Neural cell (in vitro differentiated cells): ENCODE data around the gene PTGDR2. TPM values are rescaled to one million over a fixed set of nuclear protein-coding genes. Genes with fewer than 3 reads are reported as not detected.

ENCODE experiments used
- H2AFZ ChIP-seq: fragments of 200-600, 300-800 bp; sonication (generic), shearing (Covaris generic); 2 replicates; pipeline ENCODE4 v1.6.0; 2014; ENCODE audit warnings: low read depth, mild to moderate bottlenecking, antibody characterized with exemption, low read length, moderate library complexity
- H3F3A ChIP-seq: fragments of 200-600 bp; shearing (Covaris generic); 2 replicates; pipeline ENCODE4 v1.6.1; 2016; ENCODE audit warnings: mild to moderate bottlenecking, moderate library complexity, mixed read lengths, antibody characterized with exemption, low read length; ENCODE audit not compliant: insufficient read depth, poor library complexity, severe bottlenecking
- H3K27ac ChIP-seq: fragments of 200-600, 300-800 bp; sonication (generic), shearing (Covaris generic); 2 replicates; pipeline ENCODE4 v1.5.1; 2014; ENCODE audit warnings: mild to moderate bottlenecking, low read length, moderate library complexity
- H3K27me3 ChIP-seq: fragments of 300-800, 200-600 bp; sonication (generic), shearing (Covaris generic); 2 replicates; pipeline ENCODE4 v1.6.0; 2014; ENCODE audit warnings: mild to moderate bottlenecking, low read depth, low read length, moderate library complexity; ENCODE audit not compliant: insufficient read depth
- H3K36me3 ChIP-seq: fragments of 300-800, 200-600 bp; sonication (generic), shearing (Covaris generic); 2 replicates; pipeline ENCODE4 v1.5.1; 2014; ENCODE audit warnings: mild to moderate bottlenecking, antibody characterized with exemption, low read length, moderate library complexity; ENCODE audit not compliant: insufficient read depth
- H3K4me2 ChIP-seq: fragments of 300-800, 200-600 bp; sonication (generic), shearing (Covaris generic); 2 replicates; pipeline ENCODE4 v1.6.0; 2014; ENCODE audit warnings: mild to moderate bottlenecking, low read length
- H3K4me3 ChIP-seq: fragments of 300-800, 200-600 bp; sonication (generic), shearing (Covaris generic); 2 replicates; pipeline ENCODE4 v1.5.1; 2014; ENCODE audit warnings: mild to moderate bottlenecking, low read length, moderate library complexity
- H3K79me2 ChIP-seq: fragments of 200-600 bp; shearing (Covaris generic); replicated peaks from 2 replicates; pipeline ENCODE4 v1.6.0; 2014; ENCODE audit warnings: mild to moderate bottlenecking, low read length, moderate library complexity; ENCODE audit not compliant: insufficient read depth
- H3K9ac ChIP-seq: fragments of 300-800, 200-600 bp; sonication (generic), shearing (Covaris generic); 2 replicates; pipeline ENCODE4 v1.6.1; 2016; ENCODE audit warnings: mild to moderate bottlenecking, low read length, mixed read lengths
- H3K9me2 ChIP-seq: fragments of 200-600 bp; shearing (Covaris generic); 2 replicates; pipeline ENCODE4 v1.6.1; 2016; ENCODE audit warnings: mild to moderate bottlenecking, low read length, mixed read lengths; ENCODE audit not compliant: insufficient read depth
- H3K9me3 ChIP-seq: fragments of 200-600, 300-800 bp; sonication (generic), shearing (Covaris generic); 2 replicates; pipeline ENCODE4 v1.6.1; 2016; ENCODE audit warnings: mild to moderate bottlenecking, mixed run types, low read length, moderate library complexity, mixed read lengths
- H4K20me1 ChIP-seq: fragments of 200-600 bp; shearing (Covaris generic); 2 replicates; pipeline ENCODE4 v1.6.1; 2016; ENCODE audit warnings: mild to moderate bottlenecking, mixed run types; ENCODE audit not compliant: insufficient read depth
- CTCF ChIP-seq: fragments of 450-650 bp; IDR thresholded peaks from 2 replicates; pipeline ENCODE4 v1.5.1; 2014; ENCODE audit warnings: antibody characterized with exemption, mild to moderate bottlenecking, moderate library complexity; ENCODE audit not compliant: poor library complexity, severe bottlenecking
- EP300 ChIP-seq: fragments of 450-650 bp; conservative IDR thresholded peaks from 2 replicates; pipeline ENCODE4 v1.6.1; 2014; ENCODE audit warnings: antibody characterized with exemption, mild to moderate bottlenecking, moderate library complexity; ENCODE audit not compliant: poor library complexity, severe bottlenecking
- EZH2 ChIP-seq: fragments of 200-600, 300-800 bp; shearing (Covaris generic), sonication (generic); IDR thresholded peaks from 2 replicates; pipeline ENCODE4 v1.6.1; 2014; ENCODE audit warnings: antibody characterized with exemption, low read length, borderline replicate concordance, mild to moderate bottlenecking; ENCODE audit not compliant: insufficient read depth, poor library complexity, severe bottlenecking
- MXI1 ChIP-seq: fragments of 450-650 bp; conservative IDR thresholded peaks from 2 replicates; pipeline ENCODE4 v1.6.1; 2014; ENCODE audit warnings: antibody characterized with exemption, mild to moderate bottlenecking; ENCODE audit not compliant: poor library complexity, severe bottlenecking
- POLR2AphosphoS5 ChIP-seq: IDR thresholded peaks from 2 replicates; pipeline ENCODE4 v1.6.1; 2012
- RAD21 ChIP-seq: fragments of 450-650 bp; conservative IDR thresholded peaks from 2 replicates; pipeline ENCODE4 v1.6.1; 2014; ENCODE audit warnings: antibody characterized with exemption, mild to moderate bottlenecking, moderate library complexity
- REST ChIP-seq: IDR thresholded peaks from 2 replicates; pipeline ENCODE4 v1.6.1; 2012; ENCODE audit warnings: borderline replicate concordance
- SMC3 ChIP-seq: fragments of 450-650 bp; conservative IDR thresholded peaks from 2 replicates; pipeline ENCODE4 v1.6.1; 2014; ENCODE audit warnings: antibody characterized with exemption, mild to moderate bottlenecking, moderate library complexity; ENCODE audit not compliant: poor library complexity
- TAF1 ChIP-seq: IDR thresholded peaks from 2 replicates; pipeline ENCODE4 v1.6.1; 2012; ENCODE audit warnings: low read depth
- polyA plus RNA-seq: library from polyadenylated mRNA; depleted of rRNA; stranded (reverse); fragments of >200 nt; gene quantifications from 2 replicates; pipeline ENCODE4 v1.2.3, GENCODE V29; 2014

PTGDR2 gene
- polyA plus RNA-seq, 1 donor from 2014 or later = 0.51 TPM

- Histone ChIP-seq H3K36me3 (no peaks in the 10 kb centered on the region), H3K4me3 (no peak overlapping the region), H3K9me3 (no peaks in the 10 kb centered on the region), H3K9ac (no peak overlapping the region), H3K4me2 (no peak overlapping the region), H3K79me2 (no peaks in the 10 kb centered on the region), H3F3A (no peaks in the 10 kb centered on the region), H3K27ac (no peak overlapping the region), H3K9me2 (no peaks in the 10 kb centered on the region), H4K20me1 (no peaks in the 10 kb centered on the region), H3K27me3 (no peaks in the 10 kb centered on the region), H2AFZ (no peak overlapping the region)
- TF ChIP-seq MXI1 (no peak), POLR2AphosphoS5 (no peak), EZH2 (no peak), TAF1 (no peak), SMC3 (no peak), REST (no peak), RAD21 (no peak), CTCF (no peak), EP300 (no peak)
Observed at GRCh38 chr11:60810151-60810550, 45.6 kb downstream of the PTGDR2 start.

GRCh38 chr11:60809691-60810090 is 46.1 kb downstream of the PTGDR2 start:
- Histone ChIP-seq H3K36me3 (no peaks in the 10 kb centered on the region), H3K79me2 (no peaks in the 10 kb centered on the region)

More at GRCh38 chr11:60809691-60810090, 46.1 kb downstream of the PTGDR2 start:
- Histone ChIP-seq H3K9me2 (no peaks in the 10 kb centered on the region), H3F3A (no peaks in the 10 kb centered on the region), H3K9me3 (no peaks in the 10 kb centered on the region), H3K9ac (no peak overlapping the region), H2AFZ (no peak overlapping the region), H4K20me1 (no peaks in the 10 kb centered on the region), H3K4me3 (no peak overlapping the region), H3K27me3 (no peaks in the 10 kb centered on the region), H3K27ac (no peak overlapping the region), H3K4me2 (no peak overlapping the region)
- TF ChIP-seq RAD21 = no peak
- TF ChIP-seq CTCF = no peak
- TF ChIP-seq TAF1 = no peak
- no peak for TF ChIP-seq POLR2AphosphoS5
- TF ChIP-seq EP300 = no peak
- TF ChIP-seq MXI1 = no peak
- TF ChIP-seq EZH2 = no peak
- TF ChIP-seq SMC3 = no peak
- no peak for TF ChIP-seq REST
